22Rv1 (cell line): ENCODE data around the gene ANKRD39.

Experiments
- CTCF ChIP-seq: fragments of 450-650 bp; IDR thresholded peaks from 2 replicates; pipeline ENCODE4 v1.5.1; 2017; ENCODE audit warnings: mild to moderate bottlenecking
- ZFX ChIP-seq: fragments of 450-650 bp; IDR thresholded peaks from 2 replicates; pipeline ENCODE4 v1.6.1; 2017; ENCODE audit warnings: antibody characterized with exemption, borderline replicate concordance

GRCh38 chr2:96822786-96823185, 35.0 kb downstream of the ANKRD39 start:
- no peak for TF ChIP-seq CTCF
- no peak for TF ChIP-seq ZFX
